Tibial artery (tissue), 4 donors: ENCODE data around the gene IRF2BP2.

Source experiments
- DNase-seq, 2 donors: peaks; one replicate each; pipeline ENCODE4 v3.0.0-alpha.2; 2019
- H3K27ac ChIP-seq, 2 donors: fragments of 200-600 bp; sonication (generic) in 1 of 2; 1 replicate in 1 of 2; 2 replicates in 1 of 2; pipeline ENCODE4 v1.5.1; 2018 to 2019; ENCODE audit warnings: mild to moderate bottlenecking in 1 of 2
- H3K27me3 ChIP-seq, 2 donors: fragments of 200-600 bp; sonication (generic) in 1 of 2; one replicate each; pipeline versions ENCODE4 v1.5.1 to v1.6.0; 2016 to 2019
- H3K36me3 ChIP-seq, 3 donors: fragments of 200-600 bp; sonication (generic) in 2 of 3; one replicate each; pipeline ENCODE4 v1.5.1; 2016 to 2019; ENCODE audit warnings: mild to moderate bottlenecking in 2 of 3
- H3K4me1 ChIP-seq, 4 donors: fragments of 200-600 bp; sonication (generic) in 2 of 4; 1 replicate in 3 of 4; 2 replicates in 1 of 4; pipeline ENCODE4 v1.5.1; 2016 to 2019
- H3K4me3 ChIP-seq, 2 donors: fragments of 200-600 bp; sonication (generic) in 1 of 2; 1 replicate in 1 of 2; 2 replicates in 1 of 2; pipeline ENCODE4 v1.5.1; 2018 to 2019; ENCODE audit warnings: mild to moderate bottlenecking in 2 of 2
- H3K9me3 ChIP-seq, 3 donors: fragments of 200-600 bp; sonication (generic) in 1 of 3; one replicate each; pipeline ENCODE4 v1.5.1; 2016 to 2019
- CTCF ChIP-seq, 2 experiments: fragments of 200-600 bp in 1 of 2; fragments of 450-650 bp in 1 of 2; IDR thresholded peaks; one replicate each; pipeline ENCODE4 v1.5.1; 2017 to 2019; ENCODE audit warnings: antibody characterized with exemption in 2 of 2, mild to moderate bottlenecking in 1 of 2, moderate library complexity in 1 of 2
- intact Hi-C: fragments of 100-400 bp; cut with DNase I; formaldehyde crosslinking; loops from one replicate; pipeline ENCODE4 v1.15.0; 2023; ENCODE audit warnings: low total_unique reads

IRF2BP2 gene

DNA sequence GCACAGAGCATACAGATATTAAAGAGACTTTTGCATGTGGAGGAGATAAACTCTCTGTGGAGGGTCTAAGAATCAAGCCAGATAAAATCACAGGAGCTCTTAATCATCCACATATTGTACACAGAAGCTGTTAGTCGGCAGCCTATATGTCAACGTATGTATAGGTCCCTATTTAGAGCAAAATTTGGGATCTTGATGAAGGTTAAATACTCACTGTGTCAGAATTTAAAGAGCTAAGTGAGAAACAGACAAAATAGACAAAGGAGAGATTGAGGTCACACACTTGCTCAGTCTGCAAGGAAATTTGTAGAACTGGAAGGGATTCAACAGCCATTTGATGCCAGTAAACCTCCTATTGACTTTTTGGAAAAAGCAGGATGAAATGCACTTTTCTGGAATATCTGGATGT is 4.1 kb upstream of the IRF2BP2 start:
- Histone ChIP-seq H3K36me3 (no peaks in the 10 kb centered on the region), H3K27ac (peak overlapping the region; percentile 96 to 98), H3K27me3 (no peaks in the 10 kb centered on the region), H3K4me1 (peaks cover 0 to 74% (median 49%) of the 10 kb centered on the region in 4 donors), H3K9me3 (no peaks in the 10 kb centered on the region), H3K4me3 (no peak overlapping the region)
- DNase-seq, result no peak
- no peak for TF ChIP-seq CTCF (IDR thresholded peaks at IDR 0.05)
- intact Hi-C loops, result loop anchor here (5.0 kb wide), 5 partner anchors 108 to 468 kb away; no protein-coding TSS in a partner anchor

- H3K27ac ChIP-seq, result peak overlapping the region; percentile 96 to 98
- peaks cover 0 to 67% (median 45%) of the 10 kb centered on the region in 4 donors for H3K4me1 ChIP-seq
- no peaks in the 10 kb centered on the region for H3K9me3 ChIP-seq
- TF ChIP-seq CTCF (IDR thresholded peaks at IDR 0.05), result no peak
- no peaks in the 10 kb centered on the region for H3K27me3 ChIP-seq
- peaks cover 3 to 7% (median 6%) of the 10 kb centered on the region in 3 donors for H3K36me3 ChIP-seq
- intact Hi-C loops, result loop anchor here (5.0 kb wide), 5 partner anchors 109 to 469 kb away; no protein-coding TSS in a partner anchor
- no peak for DNase-seq
- peak overlapping the region; percentile 23 to 62 for H3K4me3 ChIP-seq
Measured at GRCh38 chr1:234613128-234613875, 3.3 kb upstream of the IRF2BP2 start.

GRCh38 chr1:234612352-234613127 is 2.6 kb upstream of the IRF2BP2 start:
- intact Hi-C loops, result loop anchor here (5.0 kb wide), 5 partner anchors 110 to 470 kb away; no protein-coding TSS in a partner anchor
- no peak for TF ChIP-seq CTCF (IDR thresholded peaks at IDR 0.05)
- Histone ChIP-seq H3K4me1 (peaks cover 0 to 61% (median 40%) of the 10 kb centered on the region in 4 donors), H3K36me3 (peaks cover 7 to 10% (median 10%) of the 10 kb centered on the region in 3 donors), H3K27me3 (no peaks in the 10 kb centered on the region), H3K27ac (peak overlapping the region; percentile 96 to 98), H3K4me3 (peak overlapping the region; percentile 23 to 62), H3K9me3 (no peaks in the 10 kb centered on the region)
- peak; percentile 90 to 93 for DNase-seq

DNA sequence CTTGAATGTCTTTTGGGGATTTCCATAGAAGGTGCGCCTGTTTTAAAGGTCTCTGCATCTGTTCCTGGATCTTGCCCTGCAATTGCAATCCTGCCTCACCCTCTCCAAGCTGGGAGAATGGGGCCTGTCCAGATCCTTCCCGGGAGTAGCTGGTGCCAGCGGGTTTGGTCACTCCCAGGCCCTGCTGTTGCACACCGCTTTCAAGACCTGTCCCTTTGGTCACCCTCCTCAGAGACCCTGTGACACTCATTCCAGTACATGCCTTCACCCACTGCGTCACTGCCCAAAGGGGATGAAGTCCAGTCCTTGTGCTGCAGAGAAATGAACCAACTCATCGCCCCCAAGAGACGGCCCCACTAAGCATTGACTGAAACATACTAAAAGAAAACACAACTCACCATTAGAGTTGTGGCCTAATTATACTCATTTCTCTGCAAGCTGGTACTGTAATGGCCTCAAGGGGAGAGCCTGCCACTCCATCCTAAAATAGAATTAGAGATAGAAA is 1.9 kb upstream of the IRF2BP2 start:
- H3K27me3 ChIP-seq, result no peaks in the 10 kb centered on the region
- H3K27ac ChIP-seq, result peak overlapping the region; percentile 96 to 98
- H3K4me1 ChIP-seq, result peaks cover 0 to 59% (median 37%) of the 10 kb centered on the region in 4 donors
- H3K9me3 ChIP-seq, result no peaks in the 10 kb centered on the region
- H3K4me3 ChIP-seq, result peak overlapping the region; percentile 5 to 62
- intact Hi-C loops, result loop anchor here (5.0 kb wide), 5 partner anchors 110 to 470 kb away; no protein-coding TSS in a partner anchor
- TF ChIP-seq CTCF (IDR thresholded peaks at IDR 0.05), result no peak
- peak; percentile 51 to 92 for DNase-seq
- H3K36me3 ChIP-seq, result peaks cover 14 to 17% (median 16%) of the 10 kb centered on the region in 3 donors

DNA sequence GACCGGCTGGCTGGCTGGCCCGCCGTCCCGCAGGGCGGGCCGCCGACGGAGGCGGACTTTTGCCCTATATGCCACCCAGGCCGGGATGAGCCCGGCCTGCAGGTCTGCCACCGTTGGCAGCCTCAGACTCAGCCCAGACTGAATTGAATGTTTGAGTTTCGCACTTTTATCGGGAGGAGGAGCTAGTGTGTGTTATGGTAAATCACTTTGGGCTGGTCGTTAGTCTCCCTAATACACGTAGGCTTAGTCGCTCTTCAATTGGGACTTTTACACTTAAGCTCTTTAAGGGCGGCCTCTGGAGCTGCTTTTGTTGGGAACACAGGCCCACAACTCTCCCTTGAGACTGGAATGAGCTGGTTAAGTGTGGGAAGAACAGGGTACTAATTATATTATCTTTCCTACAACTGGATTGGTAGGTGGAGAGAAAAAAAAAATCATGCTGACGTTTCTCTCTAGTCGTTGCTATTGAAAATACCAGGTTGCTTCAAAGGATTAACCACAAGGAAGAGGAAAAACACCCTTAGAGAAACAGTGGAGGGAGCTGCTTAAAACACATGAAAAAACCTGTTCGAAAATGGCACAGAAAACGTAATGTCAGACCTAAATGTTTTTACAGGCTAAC is 1.4 kb upstream of the IRF2BP2 start:
- intact Hi-C loops, result loop anchor here (5.0 kb wide), 5 partner anchors 111 to 471 kb away; no protein-coding TSS in a partner anchor
- DNase-seq, result no peak

More for the DNA sequence above, 1.4 kb upstream of the IRF2BP2 start:
- Histone ChIP-seq H3K36me3 (peaks cover 20 to 22% (median 21%) of the 10 kb centered on the region in 3 donors), H3K27me3 (no peaks in the 10 kb centered on the region), H3K4me3 (peak overlapping the region; percentile 62 to 94), H3K4me1 (peaks cover 0 to 54% (median 33%) of the 10 kb centered on the region in 4 donors), H3K27ac (peak overlapping the region; percentile 96 to 98), H3K9me3 (no peaks in the 10 kb centered on the region)
- no peak for TF ChIP-seq CTCF (IDR thresholded peaks at IDR 0.05)
